Right atrium auricular region (tissue), 2 donors: ENCODE data around the gene GLIPR1. TPM values are rescaled to one million over a fixed set of nuclear protein-coding genes. Genes with fewer than 3 reads are reported as not detected.
"Not testable (repeated sequence)": the region's sequence is repeated elsewhere in the genome, so short reads cannot be mapped to it uniquely, and the experiment has no call there.

Experiments
- DNase-seq: peaks from one replicate; pipeline ENCODE4 v3.0.0-alpha.2; 2019; ENCODE audit warnings: low spot score
- H3K27ac ChIP-seq, 2 donors: fragments of 200-600 bp; sonication (generic); 1 replicate in 1 of 2; 2 replicates in 1 of 2; pipeline ENCODE4 v1.5.1; 2016 to 2019
- H3K27me3 ChIP-seq, 2 donors: fragments of 200-600 bp; sonication (generic); one replicate each; pipeline versions ENCODE4 v1.5.1 to v1.6.0; 2017 to 2019
- H3K36me3 ChIP-seq: fragments of 200-600 bp; sonication (generic); one replicate; pipeline ENCODE4 v1.5.1; 2016
- H3K4me1 ChIP-seq, 2 donors: fragments of 200-600 bp; sonication (generic); one replicate each; pipeline versions ENCODE4 v1.5.1 to v1.6.0; 2017 to 2019
- H3K4me3 ChIP-seq, 2 donors: fragments of 200-600 bp; sonication (generic); 1 replicate in 1 of 2; 2 replicates in 1 of 2; pipeline ENCODE4 v1.5.1; 2017 to 2019; ENCODE audit warnings: mild to moderate bottlenecking in 1 of 2, moderate library complexity in 1 of 2
- H3K9me3 ChIP-seq, 2 donors: fragments of 200-600 bp; sonication (generic); one replicate each; pipeline ENCODE4 v1.5.1; 2019
- CTCF ChIP-seq, 2 donors: fragments of 200-600 bp; sonication (generic); IDR thresholded peaks; one replicate each; pipeline ENCODE4 v1.5.1; 2019; ENCODE audit warnings: antibody characterized with exemption in 2 of 2
- total RNA-seq, 2 donors: library from RNA; depleted of rRNA; stranded (reverse); fragments of >200 nt; gene quantifications; one replicate each; pipeline ENCODE4 v1.1.0, GENCODE V29; 2016

Gene GLIPR1
- total RNA-seq, 2 donors from 2014 or later = 6.4 to 14.1 TPM

- DNase-seq = no peak
- Histone ChIP-seq H3K27ac (no peak overlapping the region), H3K9me3 (no peaks in the 10 kb centered on the region), H3K27me3 (no peaks in the 10 kb centered on the region), H3K4me1 (peaks cover 0 to 23% of the 10 kb centered on the region in 2 donors), H3K4me3 (no peak overlapping the region), H3K36me3 (peaks cover 14% of the 10 kb centered on the region)
- no peak for TF ChIP-seq CTCF (IDR thresholded peaks at IDR 0.05)
Observed at GRCh38 chr12:75509621-75510020, 29.1 kb downstream of the GLIPR1 start.

- no peak for TF ChIP-seq CTCF (IDR thresholded peaks at IDR 0.05)
- DNase-seq = peak; percentile 96
Observed at GRCh38 chr12:75511116-75512048, 30.8 kb downstream of the GLIPR1 start, which contains the start of gene KRR1. KRR1 (minus strand) TSS chr12:75511609; CDS start chr12:75511597, 12 bp downstream.

GRCh38 chr12:75521224-75521623 is 40.7 kb downstream of the GLIPR1 start:
- H3K4me3 ChIP-seq, H3K27ac ChIP-seq, H3K27me3 ChIP-seq, H3K36me3 ChIP-seq, DNase-seq, H3K9me3 ChIP-seq, H3K4me1 ChIP-seq: not testable (repeated sequence)

More at GRCh38 chr12:75511116-75512048, 30.8 kb downstream of the GLIPR1 start, which contains the start of gene KRR1:
- Histone ChIP-seq H3K27ac (peak within 1 kb of the TSS; percentile 61 to 68), H3K27me3 (no peaks in the 10 kb centered on the region), H3K9me3 (no peaks in the 10 kb centered on the region), H3K4me3 (peak within 1 kb of the TSS; percentile 70 to 96), H3K36me3 (peaks cover 4% of the 10 kb centered on the region), H3K4me1 (peaks cover 0 to 23% of the 10 kb centered on the region in 2 donors)

- H3K4me1 ChIP-seq, H3K9me3 ChIP-seq, H3K27ac ChIP-seq, H3K4me3 ChIP-seq, DNase-seq, H3K27me3 ChIP-seq, H3K36me3 ChIP-seq: not testable (repeated sequence)
Observed at GRCh38 chr12:75522124-75522523, 41.6 kb downstream of the GLIPR1 start.

- TF ChIP-seq CTCF (IDR thresholded peaks at IDR 0.05) = peak in 1 of 2 donors; percentile 41
- no peaks in the 10 kb centered on the region for H3K36me3 ChIP-seq
- no peak for DNase-seq
- no peaks in the 10 kb centered on the region for H3K27me3 ChIP-seq
- no peak overlapping the region for H3K4me3 ChIP-seq
- no peaks in the 10 kb centered on the region for H3K9me3 ChIP-seq
- peaks cover 0 to 7% of the 10 kb centered on the region in 2 donors for H3K4me1 ChIP-seq
- no peak overlapping the region for H3K27ac ChIP-seq
Observed at GRCh38 chr12:75525263-75525662, 44.7 kb downstream of the GLIPR1 start.

- no peak for DNase-seq
- Histone ChIP-seq H3K36me3 (no peaks in the 10 kb centered on the region), H3K4me1 (peaks cover 0 to 7% of the 10 kb centered on the region in 2 donors)
Observed at GRCh38 chr12:75526655-75527511, 46.3 kb downstream of the GLIPR1 start.

More at GRCh38 chr12:75526655-75527511, 46.3 kb downstream of the GLIPR1 start:
- H3K4me3 ChIP-seq = no peak overlapping the region
- no peak overlapping the region for H3K27ac ChIP-seq
- peak; percentile 61 to 77 for TF ChIP-seq CTCF (IDR thresholded peaks at IDR 0.05)
- no peaks in the 10 kb centered on the region for H3K9me3 ChIP-seq
- no peaks in the 10 kb centered on the region for H3K27me3 ChIP-seq
